ENCODE data around the gene DIPK1B. TPM values are rescaled to one million over a fixed set of nuclear protein-coding genes. Genes with fewer than 3 reads are reported as not detected.
A peak's percentile ranks its signal among the peaks of the same experiment; 100 is the strongest.
"Not testable (repeated sequence)": the region's sequence is repeated elsewhere in the genome, so short reads cannot be mapped to it uniquely, and the experiment has no call there.

DIPK1B gene
- polyA plus RNA-seq, 6 donors from 2014 or later, result 0.91 to 71.6 (median 15.1) TPM

DNA sequence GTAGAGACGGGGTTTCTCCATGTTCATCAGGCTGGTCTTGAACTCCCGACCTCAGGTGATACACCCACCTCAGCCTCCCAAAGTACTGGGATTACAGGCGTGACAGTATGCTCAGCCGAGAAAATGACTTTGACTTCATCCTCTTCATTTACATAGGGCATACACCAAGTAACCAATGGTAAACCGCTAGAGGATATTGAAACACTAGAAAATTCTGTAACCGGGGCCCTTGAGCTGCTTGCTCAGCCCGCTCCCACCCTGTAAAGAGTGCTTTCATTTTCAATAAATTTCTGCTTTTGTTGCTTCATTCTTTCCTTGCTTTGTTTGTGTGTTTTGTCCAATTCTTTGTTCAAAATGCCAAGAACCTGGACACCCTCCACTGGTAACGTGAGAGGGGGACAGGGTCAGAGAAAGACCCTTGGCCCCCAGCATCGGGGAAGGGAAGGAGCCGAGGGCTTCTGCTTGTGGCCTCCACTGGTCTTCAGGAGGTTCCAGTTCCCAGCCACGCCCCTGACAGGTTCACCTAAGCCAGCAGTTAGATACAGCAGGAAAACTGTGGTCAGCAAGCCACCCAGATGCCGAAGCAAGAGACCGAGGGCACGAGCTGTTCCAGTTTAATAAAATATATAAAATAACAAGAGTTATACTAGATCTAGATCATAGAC lies 53.5 kb downstream of the DIPK1B start:
- ATAC-seq (ENCODE audit: low read depth in 2 of 2), result peak; percentile 52 to 66
- Mint-ChIP-seq H3K4me1 (peaks cover 31 to 46% (median 36%) of the 10 kb centered on the region in 3 donors), H3K27ac (peak overlapping the region; percentile 94 to 99 (median 98)), H3K4me3 (peak overlapping the region in 3 of 8 donors; percentile 32 to 81 (median 45))
- H3K36me3 Mint-ChIP-seq, H3K27me3 Mint-ChIP-seq, DNase-seq, H3K9me3 Mint-ChIP-seq: not testable (repeated sequence)

DNA sequence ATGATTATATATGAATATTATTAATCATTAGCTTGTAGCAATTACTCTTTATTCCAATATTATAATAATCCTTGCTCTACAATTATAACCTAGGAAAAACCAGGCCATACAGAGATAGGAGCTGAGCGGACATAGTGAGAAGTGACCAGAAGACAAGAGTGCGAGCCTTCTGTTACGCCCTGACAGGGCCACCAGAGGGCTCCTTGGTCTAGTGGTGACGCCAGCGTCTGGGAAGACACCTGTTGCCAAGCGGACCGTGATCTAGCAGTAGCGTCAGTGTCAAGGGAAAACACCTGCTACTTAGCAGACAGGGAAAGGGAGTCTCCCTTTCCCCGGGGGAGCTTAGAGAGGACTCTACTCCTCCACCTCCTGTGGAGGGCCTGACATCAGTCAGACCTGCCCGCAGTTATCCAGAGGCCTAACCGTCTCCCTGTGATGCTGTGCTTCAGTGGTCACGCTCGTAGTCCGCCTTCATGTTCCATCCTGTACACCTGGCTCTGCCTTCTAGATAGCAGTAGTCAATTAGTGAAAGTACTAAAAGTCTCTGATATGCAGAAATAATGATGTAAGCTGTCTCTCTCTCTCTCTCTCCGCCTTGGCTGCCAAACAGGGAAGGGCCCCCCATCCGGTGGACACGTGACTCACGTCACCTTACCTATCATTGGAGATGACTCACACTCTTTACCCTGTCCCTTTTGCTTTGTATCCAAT lies 54.2 kb downstream of the DIPK1B start:
- H3K27me3 Mint-ChIP-seq, result not testable (repeated sequence)
- H3K4me3 Mint-ChIP-seq, result peak overlapping the region; percentile 31 to 81 (median 70)

DNA sequence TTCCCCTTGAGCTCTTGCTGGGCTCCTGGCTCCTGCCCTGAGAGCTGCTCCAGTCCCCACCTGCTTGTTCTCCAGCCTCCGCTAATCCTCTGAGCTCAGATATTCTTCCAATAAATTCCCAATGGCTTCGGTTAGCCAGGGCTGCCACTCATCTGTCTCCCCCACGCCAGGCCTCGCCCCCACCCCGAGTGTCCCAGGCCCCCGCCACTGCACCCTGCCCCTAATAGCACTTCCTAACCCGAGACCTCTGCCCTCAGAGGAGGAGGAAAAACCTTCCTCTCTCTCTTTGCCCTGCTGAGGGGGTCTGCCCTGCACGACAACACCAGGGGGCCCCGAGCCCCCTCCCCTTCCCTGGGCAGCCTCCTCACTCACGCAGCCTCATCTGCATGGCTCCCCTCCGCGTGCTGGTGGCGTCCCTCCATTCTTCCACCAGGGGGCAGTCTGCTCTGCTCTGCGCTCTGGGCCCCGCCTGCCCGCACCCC lies 57.4 kb downstream of the DIPK1B start:
- Mint-ChIP-seq H3K9me3 (peaks cover 0 to 6% (median 3%) of the 10 kb centered on the region in 7 donors), H3K4me1 (peaks cover 33 to 42% (median 39%) of the 10 kb centered on the region in 3 donors), H3K27me3 (peaks cover 0 to 8% (median 6%) of the 10 kb centered on the region in 3 donors), H3K4me3 (peak overlapping the region in 2 of 8 donors; percentile 45 to 62), H3K36me3 (peaks cover 0 to 8% of the 10 kb centered on the region in 2 donors), H3K27ac (peak overlapping the region in 3 of 6 donors; percentile 21 to 95 (median 80))
- ATAC-seq (ENCODE audit: low read depth in 2 of 2), result peak; percentile 24 to 50
- DNase-seq, result peak; percentile 40

More for the DNA sequence above, 54.2 kb downstream of the DIPK1B start:
- not testable (repeated sequence) for H3K9me3 Mint-ChIP-seq, H3K36me3 Mint-ChIP-seq
- ATAC-seq (ENCODE audit: low read depth in 2 of 2) (peak; percentile 43 to 51), DNase-seq (peak; percentile 76)
- Mint-ChIP-seq H3K4me1 (peaks cover 29 to 41% (median 30%) of the 10 kb centered on the region in 3 donors), H3K27ac (peak overlapping the region; percentile 94 to 99 (median 96))

DNA sequence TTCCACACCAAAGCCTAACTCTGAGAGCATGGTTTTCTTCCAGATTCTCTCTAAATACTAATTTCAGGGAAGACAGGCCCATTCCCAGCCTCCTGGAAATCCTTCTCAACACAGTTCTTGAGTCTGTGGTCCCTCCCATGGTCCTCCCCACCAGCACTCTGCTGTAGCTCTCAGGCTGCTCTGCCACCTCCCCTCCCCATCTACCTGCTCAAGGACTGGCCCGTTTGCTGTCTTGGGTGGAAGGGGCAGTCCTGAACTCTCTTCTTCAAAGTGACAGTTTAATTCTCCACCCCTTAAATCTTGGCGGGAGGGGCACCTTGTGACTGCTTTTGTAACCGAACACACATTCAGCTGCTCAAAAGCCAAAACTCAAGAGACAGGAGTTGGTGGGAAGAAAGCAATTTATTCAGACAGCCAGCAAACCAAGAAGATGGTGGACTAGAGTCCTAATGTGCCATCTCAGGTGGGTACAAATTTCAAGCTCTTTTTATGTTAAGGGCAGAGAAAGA lies 59.6 kb downstream of the DIPK1B start:
- H3K27ac Mint-ChIP-seq, result no peak overlapping the region
- H3K4me1 Mint-ChIP-seq, result peaks cover 24 to 26% (median 26%) of the 10 kb centered on the region in 3 donors
- ATAC-seq (ENCODE audit: low read depth in 2 of 2) (no peak), DNase-seq (no peak)
- H3K4me3 Mint-ChIP-seq, result no peak overlapping the region
- H3K27me3 Mint-ChIP-seq, result peaks cover 0 to 12% (median 10%) of the 10 kb centered on the region in 3 donors
- peaks cover 0 to 8% of the 10 kb centered on the region in 2 donors for H3K36me3 Mint-ChIP-seq
- peaks cover 0 to 6% (median 3%) of the 10 kb centered on the region in 7 donors for H3K9me3 Mint-ChIP-seq

DNA sequence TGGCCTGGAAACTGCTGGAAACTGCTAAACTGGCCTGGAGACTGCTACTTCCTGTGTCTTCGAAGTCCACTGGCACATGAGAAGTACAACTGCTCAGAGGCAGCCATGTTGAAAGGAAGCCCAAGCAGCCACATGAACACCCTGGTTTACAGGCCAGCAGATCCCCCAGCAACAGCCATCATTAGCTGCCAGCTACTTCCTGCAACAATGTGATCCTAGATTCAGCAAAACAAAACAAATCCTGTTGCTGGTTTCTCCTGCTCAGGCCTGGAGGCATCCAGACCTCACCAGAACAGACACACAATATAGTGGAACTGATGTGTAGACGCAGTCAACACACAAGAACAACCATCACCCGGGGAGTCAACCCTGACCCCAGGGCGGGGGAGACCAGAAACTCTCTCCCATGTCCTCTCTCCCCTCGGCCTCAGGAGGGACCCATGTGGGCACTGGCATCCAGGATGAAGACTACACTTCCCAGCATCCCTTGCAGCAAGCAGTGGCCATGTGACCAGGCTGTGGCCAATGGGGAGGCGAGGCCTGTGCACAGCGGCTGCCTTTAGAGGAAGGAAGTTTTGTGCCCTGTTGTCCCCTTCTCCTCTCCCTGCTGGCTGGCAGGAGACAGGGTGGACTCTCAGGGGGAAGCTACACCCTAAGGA lies 61.1 kb downstream of the DIPK1B start:
- DNase-seq (peak; percentile 42), ATAC-seq (ENCODE audit: low read depth in 2 of 2) (peak; percentile 83 to 89)
- H3K4me1 Mint-ChIP-seq, result peaks cover 15 to 21% (median 16%) of the 10 kb centered on the region in 3 donors
- peak overlapping the region in 1 of 6 donors; percentile 25 for H3K27ac Mint-ChIP-seq
- H3K9me3 Mint-ChIP-seq, result peaks cover 0 to 6% (median 3%) of the 10 kb centered on the region in 7 donors
- peaks cover 0 to 8% of the 10 kb centered on the region in 2 donors for H3K36me3 Mint-ChIP-seq
- H3K4me3 Mint-ChIP-seq, result peak overlapping the region in 1 of 8 donors; percentile 35
- peaks cover 4 to 27% (median 22%) of the 10 kb centered on the region in 3 donors for H3K27me3 Mint-ChIP-seq

Other genes with a start within 250 kb of the DIPK1B start
- 10 to 100 TPM; 10.3 to 35.2 (median 20.0) TPM for gene SEC16A, start 229.5 kb upstream of the DIPK1B start, polyA plus RNA-seq (ENCODE audit: low read depth in 6 of 6)
- gene NOTCH1, start 166.5 kb upstream of the DIPK1B start, polyA plus RNA-seq (ENCODE audit: low read depth in 6 of 6), result 1 to 10 TPM in 5 of 6 donors, under 1 TPM in 1; 0.05 to 8.0 (median 2.4) TPM
- under 1 TPM in 2 of 6 donors, not detected in 4; 0.33 TPM for gene EGFL7, start 49.7 kb upstream of the DIPK1B start, polyA plus RNA-seq (ENCODE audit: low read depth in 6 of 6)
- gene AGPAT2, start 25.1 kb upstream of the DIPK1B start, polyA plus RNA-seq (ENCODE audit: low read depth in 6 of 6), result 10 to 100 TPM; 36.1 to 59.9 (median 48.0) TPM
- gene LCN10, start 30.4 kb downstream of the DIPK1B start, polyA plus RNA-seq (ENCODE audit: low read depth in 6 of 6), result 10 to 100 TPM; 46.1 to 86.0 (median 65.3) TPM
- gene LCN6, start 36.0 kb downstream of the DIPK1B start, polyA plus RNA-seq (ENCODE audit: low read depth in 6 of 6), result not detected
- 10 to 100 TPM in 2 of 6 donors, under 1 TPM in 3, not detected in 1; 0.39 to 69.1 (median 0.73) TPM for gene LCN8, start 45.7 kb downstream of the DIPK1B start, polyA plus RNA-seq (ENCODE audit: low read depth in 6 of 6)
- under 1 TPM in 1 of 6 donors, not detected in 5; 0.09 TPM for gene LCN15, start 51.9 kb downstream of the DIPK1B start, polyA plus RNA-seq (ENCODE audit: low read depth in 6 of 6)
- gene TMEM141, start 78.8 kb downstream of the DIPK1B start, polyA plus RNA-seq (ENCODE audit: low read depth in 6 of 6), result 10 to 100 TPM; 29.3 to 47.7 (median 35.7) TPM
- 1 to 10 TPM in 1 of 6 donors, under 1 TPM in 1, not detected in 4; 0.24 to 1.7 TPM for gene CCDC183, start 83.8 kb downstream of the DIPK1B start, polyA plus RNA-seq (ENCODE audit: low read depth in 6 of 6)
- 10 to 100 TPM in 3 of 6 donors, 1 to 10 TPM in 3; 3.8 to 16.8 (median 9.7) TPM for gene RABL6, start 95.4 kb downstream of the DIPK1B start, polyA plus RNA-seq (ENCODE audit: low read depth in 6 of 6)
- under 1 TPM in 1 of 6 donors, not detected in 5; 0.08 TPM for gene AJM1, start 129.9 kb downstream of the DIPK1B start, polyA plus RNA-seq (ENCODE audit: low read depth in 6 of 6)
- gene PHPT1, start 136.8 kb downstream of the DIPK1B start, polyA plus RNA-seq (ENCODE audit: low read depth in 6 of 6), result 10 to 100 TPM; 48.0 to 67.7 (median 49.6) TPM
- gene MAMDC4, start 139.8 kb downstream of the DIPK1B start, polyA plus RNA-seq (ENCODE audit: low read depth in 6 of 6), result not detected
- gene EDF1, start 153.7 kb downstream of the DIPK1B start, polyA plus RNA-seq (ENCODE audit: low read depth in 6 of 6), result 100 to 1,000 TPM; 267 to 324 (median 299) TPM
- 10 to 100 TPM; 13.2 to 29.9 (median 18.4) TPM for gene TRAF2, start 173.9 kb downstream of the DIPK1B start, polyA plus RNA-seq (ENCODE audit: low read depth in 6 of 6)
- 100 to 1,000 TPM in 1 of 6 donors, 10 to 100 TPM in 5; 48.2 to 105 (median 55.1) TPM for gene FBXW5, start 232.2 kb downstream of the DIPK1B start, polyA plus RNA-seq (ENCODE audit: low read depth in 6 of 6)
- not detected for gene C8G, start 232.7 kb downstream of the DIPK1B start, polyA plus RNA-seq (ENCODE audit: low read depth in 6 of 6)
- gene LCN12, start 239.7 kb downstream of the DIPK1B start, polyA plus RNA-seq (ENCODE audit: low read depth in 6 of 6), result not detected

Measured in naive B cell (primary cell).